Measurements from ENCODE around the gene BICC1.

- no peak for TF ChIP-seq POLR2A (IDR thresholded peaks at IDR 0.05; ENCODE audit: control extremely low read depth in 1 of 2, low read depth in 2 of 2, low read length in 2 of 2)
- TF ChIP-seq EGR1 (IDR thresholded peaks at IDR 0.05; ENCODE audit: borderline replicate concordance, low read depth, low read length) = no peak
- no peak for TF ChIP-seq SIN3A (conservative IDR thresholded peaks at IDR 0.05 in 1 of 2, IDR thresholded peaks at IDR 0.05 in 1 of 2; ENCODE audit: low read depth in 1 of 2, low read length in 2 of 2)
- no peak for TF ChIP-seq MAX (IDR thresholded peaks at IDR 0.05)
- TF ChIP-seq SIX5 (IDR thresholded peaks at IDR 0.05; ENCODE audit: low read depth, low read length) = no peak
- no peak for TF ChIP-seq CTCF (IDR thresholded peaks at IDR 0.05; ENCODE audit: control extremely low read depth in 1 of 3, insufficient read depth in 1 of 3, low read depth in 1 of 3, low read length in 3 of 3)
- TF ChIP-seq TCF12 (IDR thresholded peaks at IDR 0.05; ENCODE audit: low read depth, low read length) = no peak
Observed at GRCh38 chr10:58651742-58652141, 139.1 kb downstream of the BICC1 start.
